ENCODE data around the gene INSIG1.

Gene INSIG1

DNA sequence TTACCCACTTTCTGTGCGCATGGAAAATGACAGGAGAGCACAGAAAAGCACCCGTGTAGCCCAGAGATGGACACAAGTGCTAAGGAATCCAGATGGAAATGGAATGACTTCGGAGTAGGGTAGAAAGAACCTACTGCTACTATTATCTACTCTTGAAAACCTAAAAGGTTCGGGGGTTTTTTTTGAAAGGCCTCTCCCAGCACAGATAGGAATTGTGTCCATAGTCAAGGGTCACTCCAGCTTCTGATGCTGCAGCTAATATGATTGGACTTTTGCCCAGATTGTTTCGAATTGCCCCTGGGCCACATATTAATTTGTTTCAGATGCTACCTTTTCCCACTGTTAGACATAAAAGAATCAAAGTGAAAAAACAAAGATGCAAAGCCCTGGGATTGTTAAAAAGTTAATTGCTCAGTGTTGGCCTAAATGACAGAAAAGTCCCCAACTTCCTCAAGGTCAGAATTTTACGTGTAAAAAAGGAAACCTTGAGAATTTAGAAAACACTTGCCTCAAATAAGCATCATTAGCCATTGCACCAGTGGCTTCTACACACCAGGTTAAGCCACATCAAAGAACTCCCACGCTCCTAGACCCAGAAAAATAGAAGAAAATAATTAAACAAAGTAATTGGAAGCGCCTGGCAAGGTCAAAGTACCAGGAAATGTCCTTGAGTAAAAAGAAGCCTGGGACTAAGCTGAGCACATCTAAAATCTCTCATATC is 40.8 kb upstream of the INSIG1 start:
- ATAC-seq (ENCODE audit: insufficient read depth, low read depth) (no peak), DNase-seq (no peak)
- Histone ChIP-seq H3K9ac (ENCODE audit: low read depth, low read length) (no peak overlapping the region), H3K4me3 (ENCODE audit: low read depth in 1 of 2, low read length in 2 of 2) (no peak overlapping the region), H3K36me3 (ENCODE audit: insufficient read depth, low read length) (no peaks in the 10 kb centered on the region), H2AFZ (ENCODE audit: low read depth, low read length) (no peak overlapping the region), H3K4me1 (ENCODE audit: insufficient read depth, low read length) (no peaks in the 10 kb centered on the region), H3K27me3 (ENCODE audit: insufficient read depth, low read length, poor library complexity) (peaks cover 3% of the 10 kb centered on the region), H3K27ac (ENCODE audit: low read length) (no peak overlapping the region), H3K79me2 (ENCODE audit: insufficient read depth, low read length) (no peaks in the 10 kb centered on the region), H3K4me2 (ENCODE audit: insufficient read depth, low read length) (no peak overlapping the region), H4K20me1 (ENCODE audit: insufficient read depth, low read length) (no peaks in the 10 kb centered on the region; the same call in 1 of the 2 replicates), H3K9me3 (ENCODE audit: insufficient read depth, low read length, severe bottlenecking) (no peaks in the 10 kb centered on the region)
- TF ChIP-seq, protein P1, sequence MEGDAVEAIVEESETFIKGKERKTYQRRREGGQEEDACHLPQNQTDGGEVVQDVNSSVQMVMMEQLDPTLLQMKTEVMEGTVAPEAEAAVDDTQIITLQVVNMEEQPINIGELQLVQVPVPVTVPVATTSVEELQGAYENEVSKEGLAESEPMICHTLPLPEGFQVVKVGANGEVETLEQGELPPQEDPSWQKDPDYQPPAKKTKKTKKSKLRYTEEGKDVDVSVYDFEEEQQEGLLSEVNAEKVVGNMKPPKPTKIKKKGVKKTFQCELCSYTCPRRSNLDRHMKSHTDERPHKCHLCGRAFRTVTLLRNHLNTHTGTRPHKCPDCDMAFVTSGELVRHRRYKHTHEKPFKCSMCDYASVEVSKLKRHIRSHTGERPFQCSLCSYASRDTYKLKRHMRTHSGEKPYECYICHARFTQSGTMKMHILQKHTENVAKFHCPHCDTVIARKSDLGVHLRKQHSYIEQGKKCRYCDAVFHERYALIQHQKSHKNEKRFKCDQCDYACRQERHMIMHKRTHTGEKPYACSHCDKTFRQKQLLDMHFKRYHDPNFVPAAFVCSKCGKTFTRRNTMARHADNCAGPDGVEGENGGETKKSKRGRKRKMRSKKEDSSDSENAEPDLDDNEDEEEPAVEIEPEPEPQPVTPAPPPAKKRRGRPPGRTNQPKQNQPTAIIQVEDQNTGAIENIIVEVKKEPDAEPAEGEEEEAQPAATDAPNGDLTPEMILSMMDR (IDR thresholded peaks at IDR 0.05; ENCODE audit: borderline replicate concordance, extremely low read depth, low read length, poor library complexity, severe bottlenecking), result no peak
- TF ChIP-seq EZH2 (IDR thresholded peaks at IDR 0.05; ENCODE audit: borderline replicate concordance, low read depth, low read length, severe bottlenecking), result no peak

DNA sequence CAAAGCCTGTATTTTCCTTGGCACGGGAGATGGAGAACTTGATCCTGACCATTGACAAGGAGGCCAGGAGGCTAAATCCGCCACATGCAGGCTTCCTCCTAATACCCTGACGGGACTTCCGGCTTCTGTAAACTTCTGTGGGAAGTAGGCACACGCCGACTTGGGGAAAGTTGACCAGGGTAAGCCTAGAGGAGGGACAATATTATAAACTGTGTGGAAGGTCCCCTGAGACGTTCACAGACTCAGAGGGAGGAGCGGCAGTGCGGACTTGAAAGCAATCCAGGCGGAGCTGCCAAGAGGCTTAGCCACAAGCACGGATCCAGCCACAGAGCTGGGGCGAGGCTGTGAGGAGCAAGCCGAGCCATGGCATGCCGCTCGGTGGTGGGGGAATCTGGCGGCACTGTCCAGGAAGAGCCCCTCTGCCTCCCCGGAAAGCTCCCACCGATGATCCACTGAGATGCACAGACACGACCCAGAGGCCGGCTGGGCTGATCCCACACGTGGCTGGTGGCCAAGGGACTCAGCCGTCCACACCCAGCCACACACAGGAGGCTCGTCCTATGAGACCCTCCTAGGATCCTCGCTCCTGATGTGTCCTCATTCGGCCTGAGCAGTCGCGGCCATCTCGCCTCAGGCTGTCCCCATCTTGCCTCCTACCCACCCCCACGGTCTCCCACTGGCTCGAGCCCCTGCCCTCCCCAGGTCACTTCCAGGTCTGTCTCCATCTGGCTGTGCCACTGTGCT is 40.0 kb upstream of the INSIG1 start:
- no peaks in the 10 kb centered on the region for H3K79me2 ChIP-seq (ENCODE audit: insufficient read depth, low read length)
- no peaks in the 10 kb centered on the region for H3K9me3 ChIP-seq (ENCODE audit: insufficient read depth, low read length, severe bottlenecking)
- DNase-seq (no peak), ATAC-seq (ENCODE audit: insufficient read depth, low read depth) (no peak)
- no peaks in the 10 kb centered on the region for H3K36me3 ChIP-seq (ENCODE audit: insufficient read depth, low read length)
- H3K27me3 ChIP-seq (ENCODE audit: insufficient read depth, low read length, poor library complexity), result peaks cover 3% of the 10 kb centered on the region
- H3K4me3 ChIP-seq (ENCODE audit: low read depth in 1 of 2, low read length in 2 of 2), result no peak overlapping the region
- no peaks in the 10 kb centered on the region; the same call in 1 of the 2 replicates for H4K20me1 ChIP-seq (ENCODE audit: insufficient read depth, low read length)
- TF ChIP-seq, protein P1 (IDR thresholded peaks at IDR 0.05; ENCODE audit: borderline replicate concordance, extremely low read depth, low read length, poor library complexity, severe bottlenecking), result no peak
- no peak for TF ChIP-seq EZH2 (IDR thresholded peaks at IDR 0.05; ENCODE audit: borderline replicate concordance, low read depth, low read length, severe bottlenecking)
- no peak overlapping the region for H3K9ac ChIP-seq (ENCODE audit: low read depth, low read length)
- H2AFZ ChIP-seq (ENCODE audit: low read depth, low read length), result no peak overlapping the region
- H3K4me1 ChIP-seq (ENCODE audit: insufficient read depth, low read length), result no peaks in the 10 kb centered on the region
- no peak overlapping the region for H3K4me2 ChIP-seq (ENCODE audit: insufficient read depth, low read length)
- no peak overlapping the region for H3K27ac ChIP-seq (ENCODE audit: low read length)

DNA sequence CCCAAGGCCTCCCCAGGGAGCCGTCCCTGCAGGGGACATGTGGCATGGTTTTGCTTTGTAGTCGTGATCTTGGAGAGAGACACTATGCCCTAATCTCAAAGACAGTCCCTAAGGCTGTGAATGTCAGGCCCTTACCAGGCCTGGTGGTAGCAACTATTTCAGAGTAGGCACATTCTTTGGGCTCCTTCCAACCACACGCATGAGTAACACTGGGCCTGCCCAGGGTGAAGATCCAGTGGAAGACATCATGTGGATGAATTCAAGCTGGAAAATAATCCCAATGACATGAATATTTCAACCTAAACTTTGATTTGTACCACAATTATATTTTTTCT is 39.5 kb upstream of the INSIG1 start:
- H3K9me3 ChIP-seq (ENCODE audit: insufficient read depth, low read length, severe bottlenecking), result no peaks in the 10 kb centered on the region
- no peak overlapping the region for H2AFZ ChIP-seq (ENCODE audit: low read depth, low read length)
- H3K9ac ChIP-seq (ENCODE audit: low read depth, low read length), result no peak overlapping the region
- H3K79me2 ChIP-seq (ENCODE audit: insufficient read depth, low read length), result no peaks in the 10 kb centered on the region
- H3K4me1 ChIP-seq (ENCODE audit: insufficient read depth, low read length), result no peaks in the 10 kb centered on the region
- H3K27me3 ChIP-seq (ENCODE audit: insufficient read depth, low read length, poor library complexity), result peaks cover 3% of the 10 kb centered on the region
- H3K36me3 ChIP-seq (ENCODE audit: insufficient read depth, low read length), result no peaks in the 10 kb centered on the region
- ATAC-seq (ENCODE audit: insufficient read depth, low read depth), result no peak
- TF ChIP-seq, protein P1 (IDR thresholded peaks at IDR 0.05; ENCODE audit: borderline replicate concordance, extremely low read depth, low read length, poor library complexity, severe bottlenecking), result no peak
- no peak for TF ChIP-seq EZH2 (IDR thresholded peaks at IDR 0.05; ENCODE audit: borderline replicate concordance, low read depth, low read length, severe bottlenecking)
- DNase-seq, result no peak
- no peak overlapping the region for H3K4me2 ChIP-seq (ENCODE audit: insufficient read depth, low read length)
- H4K20me1 ChIP-seq (ENCODE audit: insufficient read depth, low read length), result no peaks in the 10 kb centered on the region; the same call in 1 of the 2 replicates
- no peak overlapping the region for H3K4me3 ChIP-seq (ENCODE audit: low read depth in 1 of 2, low read length in 2 of 2)
- no peak overlapping the region for H3K27ac ChIP-seq (ENCODE audit: low read length)

Data from DND-41 (cell line).